Progenitor cell of endocrine pancreas (in vitro differentiated cells): ENCODE results near the gene KPNA5. TPM values are rescaled to one million over a fixed set of nuclear protein-coding genes. Genes with fewer than 3 reads are reported as not detected.

Experiments used
- DNase-seq: peaks from one replicate; pipeline ENCODE4 v3.0.0; 2021; ENCODE audit warnings: low spot score; ENCODE audit not compliant: unreplicated experiment
- H3K27ac Mint-ChIP-seq: 2 replicates; pipeline ENCODE4 v1.8.0; 2021; ENCODE audit warnings: mild to moderate bottlenecking, moderate library complexity, mixed read lengths
- H3K27me3 Mint-ChIP-seq: 2 replicates; pipeline ENCODE4 v1.8.0; 2021; ENCODE audit warnings: mixed read lengths
- H3K36me3 Mint-ChIP-seq: 2 replicates; pipeline ENCODE4 v1.8.0; 2022; ENCODE audit warnings: mixed read lengths; ENCODE audit not compliant: insufficient read depth
- H3K4me1 Mint-ChIP-seq: 2 replicates; pipeline ENCODE4 v1.8.0; 2021; ENCODE audit warnings: low read depth, mixed read lengths
- H3K4me3 Mint-ChIP-seq: 2 replicates; pipeline ENCODE4 v1.8.0; 2021; ENCODE audit warnings: low read depth, mild to moderate bottlenecking, moderate library complexity, mixed read lengths
- H3K9me3 Mint-ChIP-seq: 2 replicates; pipeline ENCODE4 v1.8.0; 2021; ENCODE audit warnings: low read depth, mixed read lengths
- total RNA-seq: library from RNA; stranded (reverse); gene quantifications from 2 replicates; pipeline ENCODE4 v1.2.1, GENCODE V29; 2021
- TF ChIP-seq, protein P1 (sequence below): fragments of 200-600 bp; sonication (generic); IDR thresholded peaks from one replicate; pipeline ENCODE4 v1.5.0; 2021; ENCODE audit warnings: antibody characterized with exemption, mild to moderate bottlenecking; ENCODE audit not compliant: unreplicated experiment

The KPNA5 gene
- total RNA-seq, 1 donor from 2014 or later, result 24.5 TPM

DNA sequence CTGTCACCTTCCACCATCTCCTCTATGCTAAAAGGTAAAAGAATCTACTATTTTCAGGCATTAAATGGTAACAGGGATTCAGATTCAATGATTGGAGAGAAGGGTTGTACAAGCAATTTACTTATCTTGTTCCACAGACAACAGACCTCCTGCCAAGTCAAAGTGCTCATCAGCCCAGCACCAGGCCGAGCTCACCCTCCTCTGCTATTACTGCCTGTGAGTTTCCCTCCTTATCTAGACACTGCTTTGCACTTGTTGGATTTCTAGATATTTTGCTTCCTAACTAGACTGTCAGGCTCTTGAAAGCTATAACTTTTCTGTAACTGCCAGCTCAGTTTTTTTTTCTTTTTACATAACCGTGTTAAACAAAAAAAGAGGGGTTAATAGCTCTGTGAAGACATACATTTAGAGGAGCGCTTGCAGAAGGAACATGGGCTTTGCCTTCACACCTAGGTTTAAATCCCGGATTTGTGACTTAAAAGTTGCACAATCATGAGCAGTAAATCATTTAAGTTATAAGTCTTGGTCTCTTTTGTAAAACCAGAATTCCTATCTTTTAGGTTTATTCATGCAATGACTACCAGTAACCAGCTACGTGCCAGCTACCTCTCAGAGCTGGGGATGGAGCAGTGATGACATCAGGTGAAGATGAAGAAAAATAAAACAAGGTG, 85.6 kb downstream of the KPNA5 start:
- TF ChIP-seq, protein P1, sequence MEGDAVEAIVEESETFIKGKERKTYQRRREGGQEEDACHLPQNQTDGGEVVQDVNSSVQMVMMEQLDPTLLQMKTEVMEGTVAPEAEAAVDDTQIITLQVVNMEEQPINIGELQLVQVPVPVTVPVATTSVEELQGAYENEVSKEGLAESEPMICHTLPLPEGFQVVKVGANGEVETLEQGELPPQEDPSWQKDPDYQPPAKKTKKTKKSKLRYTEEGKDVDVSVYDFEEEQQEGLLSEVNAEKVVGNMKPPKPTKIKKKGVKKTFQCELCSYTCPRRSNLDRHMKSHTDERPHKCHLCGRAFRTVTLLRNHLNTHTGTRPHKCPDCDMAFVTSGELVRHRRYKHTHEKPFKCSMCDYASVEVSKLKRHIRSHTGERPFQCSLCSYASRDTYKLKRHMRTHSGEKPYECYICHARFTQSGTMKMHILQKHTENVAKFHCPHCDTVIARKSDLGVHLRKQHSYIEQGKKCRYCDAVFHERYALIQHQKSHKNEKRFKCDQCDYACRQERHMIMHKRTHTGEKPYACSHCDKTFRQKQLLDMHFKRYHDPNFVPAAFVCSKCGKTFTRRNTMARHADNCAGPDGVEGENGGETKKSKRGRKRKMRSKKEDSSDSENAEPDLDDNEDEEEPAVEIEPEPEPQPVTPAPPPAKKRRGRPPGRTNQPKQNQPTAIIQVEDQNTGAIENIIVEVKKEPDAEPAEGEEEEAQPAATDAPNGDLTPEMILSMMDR, result no peak
- H3K4me3 Mint-ChIP-seq, result peak overlapping the region; percentile 74
- H3K9me3 Mint-ChIP-seq, result no peaks in the 10 kb centered on the region
- peaks cover 44% of the 10 kb centered on the region for H3K27me3 Mint-ChIP-seq
- DNase-seq, result no peak
- peaks cover 4% of the 10 kb centered on the region for H3K4me1 Mint-ChIP-seq
- H3K27ac Mint-ChIP-seq, result no peak overlapping the region
- no peaks in the 10 kb centered on the region for H3K36me3 Mint-ChIP-seq

GRCh38 chr6:116767715-116768114, 86.7 kb downstream of the KPNA5 start:
- peaks cover 43% of the 10 kb centered on the region for H3K27me3 Mint-ChIP-seq
- TF ChIP-seq, protein P1, result no peak
- peaks cover 4% of the 10 kb centered on the region for H3K4me1 Mint-ChIP-seq
- H3K9me3 Mint-ChIP-seq, result no peaks in the 10 kb centered on the region
- no peak overlapping the region for H3K4me3 Mint-ChIP-seq
- DNase-seq, result no peak
- no peak overlapping the region for H3K27ac Mint-ChIP-seq
- no peaks in the 10 kb centered on the region for H3K36me3 Mint-ChIP-seq

GRCh38 chr6:116772450-116772849, 91.4 kb downstream of the KPNA5 start:
- H3K36me3 Mint-ChIP-seq, result no peaks in the 10 kb centered on the region
- H3K27ac Mint-ChIP-seq, result no peak overlapping the region
- H3K27me3 Mint-ChIP-seq, result peaks cover 2% of the 10 kb centered on the region
- TF ChIP-seq, protein P1, result no peak
- DNase-seq, result no peak
- no peaks in the 10 kb centered on the region for H3K4me1 Mint-ChIP-seq
- no peaks in the 10 kb centered on the region for H3K9me3 Mint-ChIP-seq
- no peak overlapping the region for H3K4me3 Mint-ChIP-seq

DNA sequence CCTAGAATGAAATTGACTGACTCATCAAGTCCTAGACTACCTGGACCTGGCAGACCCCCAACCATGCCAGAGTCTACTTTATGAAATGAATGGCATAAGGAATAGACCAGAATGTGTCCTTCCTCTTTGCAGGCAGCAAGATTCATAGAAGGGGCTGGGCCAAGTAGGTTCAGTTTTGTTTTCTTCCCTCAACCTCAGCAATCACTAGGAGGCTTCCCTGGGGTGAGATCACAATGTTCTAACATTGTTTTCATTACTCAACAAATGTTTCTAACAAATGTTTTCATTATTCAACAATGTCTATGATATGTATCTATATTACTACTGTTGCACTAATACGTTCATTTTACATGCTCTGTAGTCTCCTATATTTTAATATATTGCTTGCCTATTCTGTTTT, 92.9 kb downstream of the KPNA5 start:
- Mint-ChIP-seq H3K27me3 (no peaks in the 10 kb centered on the region), H3K4me3 (no peak overlapping the region), H3K9me3 (no peaks in the 10 kb centered on the region), H3K27ac (no peak overlapping the region), H3K4me1 (no peaks in the 10 kb centered on the region), H3K36me3 (no peaks in the 10 kb centered on the region)
- DNase-seq, result no peak
- TF ChIP-seq, protein P1, result no peak

- no peak overlapping the region for H3K4me3 Mint-ChIP-seq
- no peaks in the 10 kb centered on the region for H3K27me3 Mint-ChIP-seq
- TF ChIP-seq, protein P1, result peak; percentile 69
- H3K9me3 Mint-ChIP-seq, result no peaks in the 10 kb centered on the region
- no peaks in the 10 kb centered on the region for H3K4me1 Mint-ChIP-seq
- no peaks in the 10 kb centered on the region for H3K36me3 Mint-ChIP-seq
- no peak for DNase-seq
- H3K27ac Mint-ChIP-seq, result no peak overlapping the region
Measured at GRCh38 chr6:116779573-116780164, 98.7 kb downstream of the KPNA5 start.
